ENCODE measurements around the gene UNC93A.
"Not testable (repeated sequence)": the region's sequence is repeated elsewhere in the genome, so short reads cannot be mapped to it uniquely, and the experiment has no call there.

Gene UNC93A

GRCh38 chr6:167294651-167295494 is 3.8 kb downstream of the UNC93A start:
- DNase-seq = no peak

DNA sequence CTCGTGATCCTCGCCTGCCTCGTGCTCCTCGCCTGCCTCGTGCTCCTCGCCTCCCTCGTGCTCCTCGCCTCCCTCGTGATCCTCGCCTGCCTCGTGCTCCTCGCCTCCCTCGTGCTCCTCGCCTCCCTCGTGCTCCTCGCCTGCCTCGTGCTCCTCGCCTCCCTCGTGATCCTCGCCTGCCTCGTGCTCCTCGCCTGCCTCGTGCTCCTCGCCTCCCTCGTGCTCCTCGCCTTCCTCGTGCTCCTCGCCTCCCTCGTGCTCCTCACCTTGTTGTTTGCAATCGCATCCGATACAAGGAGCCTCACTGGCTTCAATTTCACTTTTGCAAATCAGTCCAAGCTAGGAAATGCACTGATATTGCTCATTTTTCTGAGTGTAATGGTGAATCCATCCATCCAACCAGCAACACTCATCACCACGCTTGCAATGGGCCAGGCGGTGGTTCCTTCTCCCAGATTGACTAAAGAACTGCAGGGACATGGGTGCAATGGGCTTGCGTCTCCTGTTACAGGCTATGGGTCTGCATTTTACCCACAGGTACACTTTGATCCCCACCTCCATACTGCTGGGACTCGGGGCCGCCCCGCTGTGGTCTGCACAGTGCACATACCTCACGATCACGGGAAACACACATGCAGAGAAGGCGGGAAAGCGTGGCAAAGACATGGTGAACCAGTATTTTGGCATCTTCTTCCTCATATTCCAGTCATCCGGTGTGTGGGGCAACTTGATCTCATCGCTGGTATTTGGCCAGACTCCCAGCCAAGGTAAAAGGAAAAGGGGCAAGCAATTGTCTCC is 4.6 kb downstream of the UNC93A start:
- no peak for DNase-seq

- no peak for DNase-seq
Measured at GRCh38 chr6:167296293-167296690, 5.2 kb downstream of the UNC93A start.

DNA sequence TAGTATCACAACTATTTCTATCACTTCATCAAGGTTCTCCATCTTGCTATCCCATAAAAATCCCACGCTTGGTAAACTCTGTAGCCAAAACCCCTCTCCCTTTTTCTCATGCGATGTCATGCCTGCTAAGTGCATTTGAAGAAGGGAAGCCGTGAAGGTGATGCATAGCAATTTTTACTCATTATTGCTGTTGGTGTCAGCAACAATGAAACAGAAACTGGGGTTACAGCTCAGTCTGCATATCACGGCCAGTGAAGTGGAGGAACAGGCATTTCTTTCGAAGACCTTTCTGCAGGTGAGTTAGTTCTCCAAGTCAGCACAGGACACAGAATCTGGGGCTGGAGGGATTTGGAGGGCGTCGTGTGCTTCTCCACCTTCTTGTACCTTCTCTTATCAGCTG is 5.8 kb downstream of the UNC93A start:
- no peak for DNase-seq

DNA sequence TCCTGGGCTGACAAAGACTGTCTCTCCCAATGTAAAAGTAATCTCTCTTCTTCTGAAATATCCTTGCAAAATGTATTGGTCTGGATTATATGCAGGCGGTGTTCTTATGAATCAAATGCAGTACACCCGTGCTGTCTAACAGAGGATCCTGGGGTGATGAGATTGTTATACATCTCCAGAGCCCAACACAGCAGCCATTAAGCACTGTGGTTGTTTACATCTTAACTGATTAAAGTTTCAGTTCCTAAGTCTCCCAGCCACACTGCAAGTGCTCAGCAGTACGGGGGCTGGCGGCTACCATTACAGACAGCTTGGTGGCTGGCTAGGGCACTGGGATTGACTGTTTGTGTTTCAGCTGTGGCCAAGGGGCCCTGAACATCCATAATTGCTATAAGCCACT is 7.0 kb downstream of the UNC93A start:
- DNase-seq = no peak

GRCh38 chr6:167299641-167300308 is 8.7 kb downstream of the UNC93A start:
- DNase-seq = no peak

DNA sequence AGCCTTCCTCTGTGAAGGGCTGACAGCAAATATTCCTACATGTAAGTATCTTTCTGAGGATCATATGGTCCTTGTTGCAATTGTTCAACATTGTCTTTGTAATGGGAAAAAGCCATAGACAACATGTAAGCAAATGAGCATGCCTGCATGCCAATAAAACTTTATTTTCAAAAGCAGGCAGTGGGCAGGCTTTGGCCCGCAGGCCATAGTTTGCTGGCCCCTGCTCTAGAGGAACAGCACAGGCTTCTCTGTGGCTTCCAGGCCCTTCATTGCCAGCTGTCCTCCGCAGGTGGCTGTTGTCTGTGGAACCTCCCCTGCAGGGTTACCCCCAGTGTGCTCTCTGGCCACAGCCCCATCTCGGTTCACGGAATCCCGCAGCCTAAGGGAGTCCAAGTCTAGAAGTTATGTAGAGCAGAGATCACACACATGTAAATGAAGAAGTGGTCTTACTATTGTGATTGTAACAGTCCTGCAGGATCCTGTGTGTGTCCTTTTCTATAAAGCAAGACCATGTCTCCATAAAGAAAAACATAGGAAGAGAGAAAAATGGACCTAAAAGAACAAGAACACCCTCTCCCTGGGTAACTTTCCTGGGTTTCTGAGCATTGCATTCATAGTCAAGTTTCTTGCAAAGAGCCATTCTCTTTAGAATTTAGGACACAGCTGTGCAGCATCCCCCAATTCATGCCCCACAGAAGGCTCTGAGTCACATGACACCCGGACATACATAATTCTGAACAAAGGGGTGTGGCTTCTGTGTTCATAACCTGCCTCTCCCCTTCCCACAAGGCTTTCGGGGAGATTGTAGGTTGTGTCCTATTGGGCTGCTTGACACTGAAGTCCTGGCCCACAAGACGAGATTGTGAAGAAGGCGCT is 10.0 kb downstream of the UNC93A start:
- DNase-seq = no peak

- DNase-seq = no peak
Measured at GRCh38 chr6:167302074-167302473, 11.0 kb downstream of the UNC93A start.

GRCh38 chr6:167302796-167303195 is 11.7 kb downstream of the UNC93A start:
- DNase-seq = no peak

DNA sequence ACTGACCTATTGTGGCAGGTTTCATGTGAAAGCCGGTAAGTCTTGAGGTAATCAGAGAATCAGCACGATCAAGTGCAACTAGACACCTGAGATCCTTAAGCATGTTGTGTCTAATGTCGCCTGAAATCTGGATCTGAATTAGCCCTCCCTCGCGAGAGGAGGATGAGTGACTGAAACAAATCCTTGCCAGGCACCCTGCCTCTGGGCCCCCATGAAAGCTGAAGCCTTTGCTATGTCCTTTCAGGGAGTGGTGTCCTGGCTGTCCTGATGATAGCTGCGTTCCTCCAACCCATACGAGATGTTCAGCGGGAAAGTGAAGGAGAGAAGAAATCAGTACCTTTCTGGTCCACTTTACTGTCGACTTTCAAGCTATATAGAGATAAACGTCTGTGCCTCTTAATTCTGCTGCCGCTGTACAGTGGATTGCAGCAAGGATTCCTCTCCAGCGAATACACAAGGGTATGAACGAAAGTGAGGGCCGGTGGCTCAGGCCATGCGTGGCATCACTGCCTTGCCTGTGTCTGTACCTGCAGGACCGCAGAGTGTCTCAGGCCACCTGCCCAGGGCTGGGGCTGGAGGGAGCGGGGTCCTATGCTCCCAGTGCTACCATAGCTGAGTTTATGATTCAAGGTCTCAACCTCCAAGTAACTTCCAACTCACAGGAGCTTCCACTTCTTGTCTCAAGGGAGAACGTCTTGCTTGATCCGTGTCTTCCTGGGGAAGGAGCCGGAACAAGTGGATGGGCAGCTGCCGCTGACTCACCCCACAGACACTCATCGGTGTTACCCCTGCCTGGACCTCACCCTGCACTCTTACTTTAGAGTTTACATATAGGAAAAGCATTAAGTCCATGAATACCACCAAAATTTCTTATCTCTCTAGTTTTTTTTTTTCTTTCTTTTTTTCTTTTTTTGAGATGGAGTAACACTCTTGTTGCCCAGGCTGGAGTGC is 12.8 kb downstream of the UNC93A start:
- DNase-seq = no peak

- DNase-seq = no peak
Measured at GRCh38 chr6:167304912-167305311, 13.8 kb downstream of the UNC93A start.

DNA sequence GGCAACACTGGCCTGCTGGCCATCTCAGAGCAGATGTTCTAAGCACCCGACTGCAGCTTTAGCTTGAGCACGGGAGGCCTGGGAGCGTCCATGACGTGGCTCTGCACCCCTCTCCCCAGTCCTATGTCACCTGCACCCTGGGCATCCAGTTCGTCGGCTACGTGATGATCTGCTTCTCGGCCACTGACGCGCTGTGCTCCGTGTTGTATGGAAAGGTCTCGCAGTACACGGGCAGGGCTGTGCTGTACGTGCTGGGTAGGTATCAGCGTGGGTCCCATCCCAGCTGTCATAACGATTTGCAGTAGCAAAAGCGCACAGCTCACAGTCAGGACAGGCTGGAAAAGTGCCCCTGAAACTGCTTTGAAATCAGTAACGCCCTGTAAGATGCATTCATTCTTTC is 14.7 kb downstream of the UNC93A start:
- DNase-seq = no peak

DNA sequence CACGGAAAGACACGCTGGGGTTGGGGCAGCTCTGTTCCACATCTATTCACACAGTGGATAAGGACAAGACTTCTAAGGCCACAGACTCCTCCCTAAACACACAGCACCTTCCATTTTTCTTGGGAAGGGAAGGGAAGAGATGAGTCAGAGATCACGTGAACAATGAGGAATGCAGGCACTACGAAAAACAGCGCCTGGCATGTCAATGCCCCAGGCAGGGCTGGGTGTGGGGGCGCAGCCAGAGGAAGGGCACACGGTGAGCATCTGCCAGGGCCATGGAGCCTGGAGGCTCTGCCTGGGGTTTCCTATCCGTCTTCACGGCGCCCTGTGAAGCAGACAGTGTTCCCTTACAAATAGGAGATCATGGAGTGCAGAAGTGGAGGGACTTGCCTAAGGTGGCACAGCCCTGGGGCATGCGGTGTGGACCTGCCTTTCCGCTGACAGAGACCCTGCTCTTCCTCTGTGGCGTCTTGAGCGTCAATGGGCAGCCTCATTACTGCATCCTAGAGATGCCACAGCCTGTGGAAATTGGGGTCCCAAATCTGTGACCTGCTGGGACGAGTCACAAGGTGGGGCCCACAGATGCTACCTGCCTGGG is 15.4 kb downstream of the UNC93A start:
- DNase-seq = no peak

GRCh38 chr6:167307342-167307955 is 16.3 kb downstream of the UNC93A start:
- DNase-seq = no peak

DNA sequence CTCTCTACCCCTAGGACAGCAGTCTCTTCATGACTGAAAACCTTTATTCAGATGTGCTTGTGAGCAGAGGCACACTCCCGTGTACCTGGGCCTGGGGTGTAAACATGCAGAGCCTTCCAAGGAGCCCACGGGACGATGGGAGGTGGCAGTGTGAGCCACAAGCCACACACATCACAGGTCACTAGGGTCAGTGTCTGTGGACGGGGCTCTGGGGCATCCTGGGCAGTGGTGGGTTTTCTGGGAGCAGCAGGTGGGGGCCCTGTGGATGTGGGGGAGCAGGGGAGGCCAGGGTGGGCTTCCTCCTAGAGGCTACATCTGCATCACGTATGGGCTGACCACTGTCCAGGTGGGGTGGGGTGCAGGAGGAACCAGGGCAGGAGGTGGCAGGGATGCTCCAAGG is 17.1 kb downstream of the UNC93A start:
- no peak for DNase-seq

GRCh38 chr6:167309355-167310192 is 18.5 kb downstream of the UNC93A start:
- DNase-seq = not testable (repeated sequence)

DNA sequence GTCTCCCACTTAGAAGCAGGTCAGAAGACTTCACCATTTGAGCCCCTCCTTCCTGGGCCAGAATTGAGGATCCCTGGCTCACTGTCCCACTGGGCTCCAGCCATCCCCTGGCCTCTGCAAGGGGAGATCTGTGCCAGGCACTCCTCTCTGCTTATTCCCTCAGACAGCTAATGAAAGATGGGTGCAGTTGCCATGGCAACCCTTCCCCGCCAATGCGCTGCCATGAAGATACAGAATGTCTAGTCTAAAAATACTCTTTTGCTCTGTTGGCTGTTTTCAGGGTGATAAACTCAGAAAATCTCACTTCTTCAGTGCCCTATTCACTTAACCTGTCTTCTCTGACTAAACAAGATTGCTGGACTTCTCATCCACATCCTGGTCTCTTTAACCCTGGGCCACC is 20.2 kb downstream of the UNC93A start:
- DNase-seq = no peak

GRCh38 chr6:167311691-167312090 is 20.6 kb downstream of the UNC93A start:
- not testable (repeated sequence) for DNase-seq

DNA sequence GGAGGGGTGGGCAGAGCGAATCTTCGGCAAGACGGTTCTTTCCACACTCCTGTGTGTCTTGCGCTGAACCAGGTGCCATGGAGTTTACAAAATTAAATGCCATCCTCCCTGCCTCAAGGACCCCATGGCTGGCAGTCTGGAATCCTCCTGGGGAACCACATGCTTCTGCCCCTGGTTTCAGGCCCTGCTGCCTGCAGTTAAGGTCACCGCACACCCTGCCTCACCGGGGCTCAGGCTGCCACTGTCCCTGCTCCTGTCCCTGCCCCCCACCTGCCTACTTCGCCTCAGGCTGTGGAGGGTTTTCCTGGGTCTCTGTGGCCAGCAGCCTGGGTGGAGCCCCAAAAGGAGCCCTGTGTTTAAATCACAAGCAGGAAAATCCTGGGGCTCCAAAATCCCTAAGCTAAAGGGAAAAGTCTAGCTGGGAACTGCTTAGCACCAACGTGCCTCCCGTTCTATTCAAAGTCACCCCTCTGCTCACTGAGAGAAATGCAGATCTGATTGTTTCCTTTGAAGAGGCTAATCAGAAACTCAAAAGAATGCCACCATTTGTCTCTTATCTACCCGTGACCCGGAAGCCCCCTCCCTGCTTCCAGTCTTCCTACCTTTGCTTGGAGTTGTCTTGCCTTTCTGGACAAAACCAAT is 23.2 kb downstream of the UNC93A start:
- no peak for DNase-seq
